ENCODE data around the gene NREP.

GRCh38 chr5:111806156-111806555, 49.2 kb upstream of the NREP start:
- TF ChIP-seq REST (IDR thresholded peaks at IDR 0.05; ENCODE audit: insufficient read depth in 1 of 2, low read depth in 2 of 2, low read length in 2 of 2) (no peak), TAF1 (IDR thresholded peaks at IDR 0.05; ENCODE audit: borderline replicate concordance, insufficient read depth, low read length) (no peak), POLR2AphosphoS5 (IDR thresholded peaks at IDR 0.05; ENCODE audit: low read depth, low read length) (no peak), SIN3A (IDR thresholded peaks at IDR 0.05; ENCODE audit: borderline replicate concordance, insufficient read depth, low read length) (no peak)

Measured in PFSK-1 (cell line).